Measurements from ENCODE around the gene PAK1.
"Not testable (repeated sequence)": the region's sequence is repeated elsewhere in the genome, so short reads cannot be mapped to it uniquely, and the experiment has no call there.

The PAK1 gene

DNA sequence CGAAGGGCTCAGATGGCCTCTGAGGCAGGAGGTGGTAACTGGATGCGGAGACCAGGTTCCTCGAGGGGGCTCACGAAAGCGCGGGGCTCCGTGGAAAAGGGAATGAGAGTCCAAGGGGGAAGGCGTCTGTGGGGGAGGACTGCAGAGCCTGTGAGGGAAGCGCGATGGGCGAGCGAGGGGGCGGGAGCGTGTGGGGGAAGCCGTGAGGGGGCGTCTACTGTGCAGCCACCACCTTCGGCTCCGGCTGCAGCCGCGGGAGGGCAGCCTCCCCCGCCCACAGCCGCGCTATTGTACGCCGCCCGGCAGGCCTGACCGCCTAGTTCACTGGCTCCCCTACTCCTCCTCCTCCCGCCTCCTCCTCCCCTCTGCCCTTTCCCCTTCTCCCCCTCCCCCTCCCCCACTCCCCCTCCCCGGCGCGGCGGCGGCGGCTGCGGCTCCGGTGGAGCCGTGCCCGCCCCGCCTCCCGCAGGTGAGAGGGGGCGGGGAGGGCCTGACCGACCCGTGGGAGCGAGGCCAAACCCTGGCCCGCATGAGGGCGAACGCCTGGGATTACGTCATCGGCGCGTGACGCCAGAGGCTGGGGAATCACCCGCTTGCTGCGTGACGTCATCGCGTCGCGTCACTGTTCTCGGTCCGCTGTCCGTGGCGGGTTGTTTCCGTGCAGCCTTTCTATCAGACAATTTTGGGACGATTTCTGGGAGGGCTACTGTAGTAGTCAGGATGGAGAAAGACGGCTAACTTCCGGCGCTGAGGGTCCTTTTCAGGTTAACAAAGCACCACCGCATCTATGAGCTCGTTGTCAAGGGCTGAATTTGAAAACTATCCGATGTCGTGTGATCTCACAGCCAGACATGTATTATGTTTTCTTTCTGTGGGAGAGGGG is at the start of gene PAK1:
Gene PAK1 (minus strand): TSS at position 294 of the 883 bp plus-strand sequence. CDS start 81,574 bp downstream, outside the sequence.
- peak; percentile 79 for DNase-seq

GRCh38 chr11:77522215-77522614 is 48.3 kb upstream of the PAK1 start:
- no peak for DNase-seq

DNA sequence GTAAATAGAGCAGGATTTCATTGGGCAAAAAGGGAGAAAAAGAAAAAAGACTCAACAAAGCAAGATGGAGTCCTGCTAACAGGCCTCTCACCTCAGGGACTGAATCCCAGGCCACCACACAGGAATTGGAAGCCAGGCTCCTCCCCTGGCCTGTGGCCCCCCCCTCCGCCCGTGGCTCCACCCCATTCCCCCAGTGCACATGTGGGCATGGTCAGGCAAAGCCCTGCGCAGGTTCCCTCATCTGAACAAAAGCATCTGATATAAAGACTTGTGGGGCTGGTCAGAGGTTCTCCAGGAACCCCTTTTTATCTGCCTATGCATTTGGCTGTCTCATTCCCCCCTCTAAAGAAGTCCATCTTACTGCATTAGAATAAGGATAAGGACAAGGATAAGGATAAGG is 46.0 kb upstream of the PAK1 start:
- no peak for DNase-seq

DNA sequence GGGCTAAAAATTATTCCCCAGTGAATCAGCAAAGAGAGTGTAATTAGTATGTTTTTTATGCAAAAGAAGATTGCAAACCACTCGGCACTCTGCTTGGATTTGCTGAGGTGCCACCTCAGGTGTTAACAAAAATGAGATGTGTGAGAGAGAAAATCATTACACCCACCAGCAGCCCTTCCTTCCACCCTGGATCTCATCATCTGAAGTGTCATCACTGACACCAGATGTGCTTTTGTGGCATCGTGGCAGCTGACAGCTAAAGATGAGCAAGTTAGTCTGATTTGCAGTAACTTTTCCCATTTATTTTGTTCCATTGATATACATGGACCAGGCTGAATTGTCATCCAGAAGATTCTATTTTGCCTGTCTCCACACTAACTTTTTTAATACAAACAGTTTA is 44.6 kb upstream of the PAK1 start:
- DNase-seq: no peak

DNA sequence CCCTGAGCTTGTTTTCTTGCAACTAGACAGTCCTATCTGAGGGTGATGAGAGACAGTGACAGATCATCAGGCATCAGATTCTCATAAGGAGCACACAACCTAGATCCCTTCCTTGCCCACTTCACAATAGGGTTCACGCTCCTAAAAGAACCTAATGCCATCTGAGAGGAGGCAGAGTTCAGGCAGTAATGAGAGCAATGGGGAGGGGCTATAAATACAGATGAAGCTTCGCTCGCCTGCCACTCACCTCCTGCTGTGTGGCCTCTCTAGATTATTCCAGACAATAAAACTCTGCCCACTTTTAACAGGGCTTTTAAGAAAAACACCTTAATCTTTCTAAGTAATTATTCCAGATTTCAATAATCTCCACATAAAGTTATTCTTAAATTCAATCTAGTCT is 43.9 kb upstream of the PAK1 start:
- DNase-seq: no peak

DNA sequence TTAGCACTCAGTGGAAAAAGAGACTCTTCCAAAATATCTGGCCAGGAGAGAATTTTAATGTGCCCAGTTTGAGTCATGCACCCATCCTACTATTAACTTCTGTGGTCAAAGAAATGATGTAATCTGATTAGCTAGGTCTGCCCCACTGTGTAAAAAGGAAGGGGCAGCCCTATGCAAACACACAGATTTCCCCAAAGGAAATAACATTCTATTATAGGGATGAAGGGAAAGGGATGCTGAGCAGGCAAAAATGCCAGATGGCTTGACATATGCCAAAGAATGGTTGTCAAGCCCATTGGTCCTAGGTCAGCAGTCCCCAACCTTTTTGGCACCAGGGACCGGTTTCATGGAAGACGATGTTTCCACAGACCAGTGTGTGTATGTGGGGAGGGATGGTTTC is 43.3 kb upstream of the PAK1 start:
- DNase-seq: no peak

- DNase-seq: no peak
Observed at GRCh38 chr11:77515483-77515882, 41.6 kb upstream of the PAK1 start.

- no peak for DNase-seq
Observed at GRCh38 chr11:77515063-77515462, 41.2 kb upstream of the PAK1 start.

DNA sequence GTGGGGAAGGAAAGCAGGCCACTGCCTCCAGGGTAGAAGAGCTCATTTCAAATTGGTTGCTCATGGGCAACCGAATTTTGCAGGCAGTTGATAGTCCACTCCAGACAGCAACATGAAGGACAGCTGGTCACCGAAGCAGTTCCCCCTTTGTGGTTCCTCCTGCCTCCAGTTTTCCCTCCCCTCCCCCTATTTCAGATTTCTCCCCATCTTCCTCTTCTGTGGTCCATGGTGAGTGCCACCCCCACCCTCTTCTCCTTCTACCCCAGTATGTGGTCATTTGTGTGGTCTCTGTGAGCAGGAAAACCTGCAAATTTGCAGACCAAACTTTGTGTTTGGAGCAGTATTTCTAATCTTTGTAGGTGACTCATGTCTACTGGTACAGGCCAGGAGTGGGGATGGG is 38.2 kb upstream of the PAK1 start:
- no peak for DNase-seq

GRCh38 chr11:77510851-77511250 is 37.0 kb upstream of the PAK1 start:
- no peak for DNase-seq

- DNase-seq: no peak
Observed at GRCh38 chr11:77510095-77510494, 36.2 kb upstream of the PAK1 start.

- DNase-seq: no peak
Observed at GRCh38 chr11:77508019-77508418, 34.1 kb upstream of the PAK1 start.

- DNase-seq: no peak
Observed at GRCh38 chr11:77506857-77507256, 33.0 kb upstream of the PAK1 start.

DNA sequence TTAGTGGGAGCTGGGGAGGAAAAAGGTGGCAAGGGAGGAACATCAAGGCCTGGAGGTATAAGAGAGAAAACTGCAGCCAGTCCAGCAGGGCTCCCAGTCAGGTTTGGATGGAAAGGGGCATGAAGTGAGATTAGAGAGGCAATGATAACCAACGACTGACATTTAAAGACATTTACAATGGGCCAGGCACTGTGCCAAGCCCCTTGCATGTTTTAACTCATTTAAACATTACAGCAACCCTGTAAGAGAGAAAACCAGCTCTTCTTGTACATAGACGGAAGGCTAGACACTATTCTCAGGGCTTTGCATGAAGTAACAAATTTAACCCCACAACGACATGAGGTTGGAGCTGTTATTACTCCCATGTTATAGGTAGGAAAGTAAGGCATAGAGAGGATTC is 32.1 kb upstream of the PAK1 start:
- DNase-seq: no peak

GRCh38 chr11:77503006-77503405 is 29.1 kb upstream of the PAK1 start:
- DNase-seq: no peak

- DNase-seq: no peak
Observed at GRCh38 chr11:77502346-77502905, 28.5 kb upstream of the PAK1 start.

DNA sequence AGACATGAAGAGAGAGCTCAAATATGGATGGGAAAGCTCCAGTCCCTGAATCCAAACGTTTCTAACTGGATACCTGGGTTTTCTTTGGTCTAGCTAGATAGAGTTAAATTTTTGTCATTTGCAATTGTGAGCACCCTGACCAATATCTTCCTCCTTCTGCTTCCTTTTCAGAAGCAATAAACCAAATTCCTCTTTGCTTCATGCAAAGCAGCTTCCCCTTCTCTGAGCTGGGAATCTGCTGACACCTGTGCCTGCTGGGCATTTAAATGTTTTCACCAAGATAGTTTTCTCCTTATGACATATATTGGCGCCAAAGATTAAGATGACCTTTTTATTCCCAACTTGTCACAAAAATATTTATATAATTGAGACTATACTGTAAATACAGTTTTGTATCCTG is 27.9 kb upstream of the PAK1 start:
- DNase-seq: no peak

GRCh38 chr11:77497368-77497767 is 23.5 kb upstream of the PAK1 start:
- no peak for DNase-seq

GRCh38 chr11:77495526-77495925 is 21.6 kb upstream of the PAK1 start:
- DNase-seq: no peak

DNA sequence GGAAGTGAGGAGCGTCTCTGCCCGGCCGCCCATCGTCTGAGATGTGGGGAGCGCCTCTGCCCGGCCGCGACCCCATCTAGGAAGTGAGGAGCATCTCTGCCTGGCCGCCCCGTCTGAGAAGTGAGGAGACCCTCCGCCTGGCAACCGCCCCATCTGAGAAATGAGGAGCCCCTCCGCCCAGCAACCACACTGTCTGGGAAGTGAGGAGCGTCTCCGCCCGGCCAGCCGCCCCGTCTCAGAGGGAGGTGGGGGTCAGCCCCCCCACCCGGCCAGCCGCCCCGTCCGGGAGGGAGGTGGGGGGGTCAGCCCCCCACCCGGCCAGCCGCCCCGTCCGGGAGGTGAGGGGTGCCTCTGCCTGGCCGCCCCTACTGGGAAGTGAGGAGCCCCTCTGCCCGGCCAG is 16.1 kb upstream of the PAK1 start:
- not testable (repeated sequence) for DNase-seq

DNA sequence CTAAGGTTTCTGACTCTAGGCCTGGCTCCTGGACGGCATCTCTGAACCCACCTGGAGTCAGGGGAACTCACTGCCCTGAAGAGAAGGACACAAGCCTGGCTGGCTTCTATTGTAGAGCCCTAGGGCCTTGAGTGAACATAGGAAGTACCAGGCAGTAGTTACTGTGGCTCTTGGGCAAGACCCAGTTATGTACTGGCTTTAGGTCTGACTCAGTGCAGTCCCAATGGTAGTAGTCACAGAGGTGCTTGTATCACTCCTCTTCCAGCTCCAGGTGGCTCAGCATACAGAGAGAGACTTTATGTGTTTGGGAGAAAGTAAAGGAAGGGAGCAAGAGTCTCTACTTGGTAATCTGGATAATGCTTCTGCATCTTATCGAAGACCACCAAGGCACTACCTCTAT is 13.9 kb upstream of the PAK1 start:
- DNase-seq: no peak

- DNase-seq: no peak
Observed at GRCh38 chr11:77479746-77480352, 6.0 kb upstream of the PAK1 start.

DNA sequence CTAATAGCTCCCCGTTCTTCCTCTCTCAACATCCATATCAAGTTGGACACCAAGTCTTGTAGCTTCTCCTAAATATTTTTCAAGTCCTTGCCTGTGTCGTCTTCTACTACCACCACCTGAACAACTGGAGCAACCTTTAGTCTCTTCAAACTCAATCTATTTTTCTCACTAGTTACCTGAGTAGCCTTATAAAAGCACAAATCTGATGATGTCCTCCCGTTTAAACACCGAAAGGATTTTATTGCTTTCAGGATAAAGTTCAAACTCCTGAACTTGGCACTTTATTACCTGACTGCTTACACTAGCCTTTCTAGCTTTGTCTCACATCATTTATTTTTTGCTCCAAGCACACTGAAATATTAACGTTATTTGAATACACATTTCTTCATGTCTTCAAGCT is 1.3 kb upstream of the PAK1 start:
- no peak for DNase-seq

DNA sequence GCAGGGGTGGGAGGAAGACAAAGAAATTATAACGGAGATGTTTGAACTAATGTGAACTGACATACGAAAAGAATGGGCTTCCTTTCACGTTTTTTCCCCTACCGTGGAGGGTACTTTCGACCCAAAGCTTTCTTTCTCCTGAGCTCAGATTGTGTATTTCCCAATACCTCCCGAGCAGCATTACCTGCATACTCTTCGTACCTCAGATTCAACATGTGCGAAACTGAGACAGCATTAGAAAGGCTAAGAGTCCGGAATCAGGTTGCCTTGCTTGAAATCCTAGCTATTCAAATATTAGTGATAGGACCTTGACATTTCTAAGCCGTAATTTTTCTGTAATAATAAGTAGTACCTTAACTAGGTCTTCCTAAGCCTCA is 778 bp upstream of the PAK1 start:
- no peak for DNase-seq
